Nephron progenitor cell (in vitro differentiated cells): ENCODE results near the gene RSL1D1.
"Not testable (repeated sequence)": the region's sequence is repeated elsewhere in the genome, so short reads cannot be mapped to it uniquely, and the experiment has no call there.

Experiments used
- DNase-seq: peaks from one replicate; pipeline ENCODE4 v3.0.0; 2021
- H3K27ac Mint-ChIP-seq: 2 replicates; pipeline ENCODE4 v1.8.0; 2021; ENCODE audit warnings: mild to moderate bottlenecking, moderate library complexity, mixed read lengths
- H3K27me3 Mint-ChIP-seq: 2 replicates; pipeline ENCODE4 v1.8.0; 2021; ENCODE audit warnings: mild to moderate bottlenecking, low read depth, mixed read lengths; ENCODE audit not compliant: poor library complexity
- H3K36me3 Mint-ChIP-seq: 2 replicates; pipeline ENCODE4 v1.8.0; 2021; ENCODE audit warnings: low read depth, mixed read lengths
- H3K4me1 Mint-ChIP-seq: 2 replicates; pipeline ENCODE4 v1.8.0; 2021; ENCODE audit warnings: mixed read lengths
- H3K4me3 Mint-ChIP-seq: 2 replicates; pipeline ENCODE4 v1.8.0; 2021; ENCODE audit warnings: mild to moderate bottlenecking, moderate library complexity, mixed read lengths
- H3K9me3 Mint-ChIP-seq: 2 replicates; pipeline ENCODE4 v1.8.0; 2021; ENCODE audit warnings: mild to moderate bottlenecking, moderate library complexity, mixed read lengths
- TF ChIP-seq, protein P1 (sequence below): fragments of 200-600 bp; sonication (generic); IDR thresholded peaks from 2 replicates; pipeline ENCODE4 v1.5.0; 2021; ENCODE audit warnings: antibody characterized with exemption

The RSL1D1 gene

GRCh38 chr16:11816123-11816522 is 35.2 kb downstream of the RSL1D1 start:
- Mint-ChIP-seq H3K4me3 (no peak overlapping the region), H3K27me3 (peaks cover 6% of the 10 kb centered on the region), H3K9me3 (no peaks in the 10 kb centered on the region), H3K4me1 (peaks cover 10% of the 10 kb centered on the region), H3K27ac (peak overlapping the region; percentile 77), H3K36me3 (no peaks in the 10 kb centered on the region)
- TF ChIP-seq, protein P1, sequence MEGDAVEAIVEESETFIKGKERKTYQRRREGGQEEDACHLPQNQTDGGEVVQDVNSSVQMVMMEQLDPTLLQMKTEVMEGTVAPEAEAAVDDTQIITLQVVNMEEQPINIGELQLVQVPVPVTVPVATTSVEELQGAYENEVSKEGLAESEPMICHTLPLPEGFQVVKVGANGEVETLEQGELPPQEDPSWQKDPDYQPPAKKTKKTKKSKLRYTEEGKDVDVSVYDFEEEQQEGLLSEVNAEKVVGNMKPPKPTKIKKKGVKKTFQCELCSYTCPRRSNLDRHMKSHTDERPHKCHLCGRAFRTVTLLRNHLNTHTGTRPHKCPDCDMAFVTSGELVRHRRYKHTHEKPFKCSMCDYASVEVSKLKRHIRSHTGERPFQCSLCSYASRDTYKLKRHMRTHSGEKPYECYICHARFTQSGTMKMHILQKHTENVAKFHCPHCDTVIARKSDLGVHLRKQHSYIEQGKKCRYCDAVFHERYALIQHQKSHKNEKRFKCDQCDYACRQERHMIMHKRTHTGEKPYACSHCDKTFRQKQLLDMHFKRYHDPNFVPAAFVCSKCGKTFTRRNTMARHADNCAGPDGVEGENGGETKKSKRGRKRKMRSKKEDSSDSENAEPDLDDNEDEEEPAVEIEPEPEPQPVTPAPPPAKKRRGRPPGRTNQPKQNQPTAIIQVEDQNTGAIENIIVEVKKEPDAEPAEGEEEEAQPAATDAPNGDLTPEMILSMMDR, result no peak
- no peak for DNase-seq

DNA sequence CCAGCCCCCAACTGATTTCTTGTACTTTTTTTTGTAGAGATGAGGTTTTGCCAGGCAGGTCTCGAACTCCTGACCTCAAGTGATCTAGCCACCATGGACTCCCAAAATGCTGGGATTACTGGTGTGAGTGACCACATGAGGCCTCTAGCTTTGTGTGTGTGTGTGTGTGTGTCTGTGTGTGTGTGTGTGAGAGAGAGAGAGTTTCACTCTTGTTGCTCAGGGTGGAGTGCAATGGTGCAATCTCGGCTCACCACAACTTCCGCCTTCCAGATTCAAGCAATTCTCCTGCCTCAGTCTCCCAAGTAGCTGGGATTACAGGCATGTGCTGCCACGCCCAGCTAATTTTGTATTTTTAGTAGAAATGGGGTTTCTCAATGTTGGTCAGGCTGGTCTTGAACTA is 36.5 kb downstream of the RSL1D1 start:
- H3K36me3 Mint-ChIP-seq, H3K27ac Mint-ChIP-seq, DNase-seq, H3K27me3 Mint-ChIP-seq, H3K9me3 Mint-ChIP-seq, H3K4me3 Mint-ChIP-seq: not testable (repeated sequence)
- H3K4me1 Mint-ChIP-seq, result peaks cover 10% of the 10 kb centered on the region

DNA sequence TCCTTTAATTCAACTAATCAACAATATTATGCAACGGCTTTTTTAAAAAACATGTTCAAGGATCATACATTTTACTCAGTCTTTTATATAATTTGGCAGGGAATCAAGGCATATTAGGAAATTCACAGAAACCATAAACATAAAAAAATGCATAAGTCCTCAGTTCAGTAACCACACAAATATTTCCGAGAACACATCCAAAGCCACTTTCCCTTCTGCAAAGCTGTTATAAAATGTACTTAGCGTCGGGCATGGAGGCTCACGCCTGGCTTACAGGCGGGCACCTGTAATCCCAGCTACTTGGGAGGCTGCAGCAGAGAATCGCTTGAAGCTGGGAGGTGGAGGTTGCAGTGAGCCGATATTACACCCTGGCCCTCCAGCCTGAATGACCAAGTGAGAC is 44.6 kb downstream of the RSL1D1 start:
- no peak for DNase-seq
- TF ChIP-seq, protein P1, result no peak
- no peak overlapping the region for H3K27ac Mint-ChIP-seq
- no peaks in the 10 kb centered on the region for H3K36me3 Mint-ChIP-seq
- H3K4me1 Mint-ChIP-seq, result peaks cover under 1% of the 10 kb centered on the region
- peaks cover 9% of the 10 kb centered on the region for H3K9me3 Mint-ChIP-seq
- no peaks in the 10 kb centered on the region for H3K27me3 Mint-ChIP-seq
- no peak overlapping the region for H3K4me3 Mint-ChIP-seq

DNA sequence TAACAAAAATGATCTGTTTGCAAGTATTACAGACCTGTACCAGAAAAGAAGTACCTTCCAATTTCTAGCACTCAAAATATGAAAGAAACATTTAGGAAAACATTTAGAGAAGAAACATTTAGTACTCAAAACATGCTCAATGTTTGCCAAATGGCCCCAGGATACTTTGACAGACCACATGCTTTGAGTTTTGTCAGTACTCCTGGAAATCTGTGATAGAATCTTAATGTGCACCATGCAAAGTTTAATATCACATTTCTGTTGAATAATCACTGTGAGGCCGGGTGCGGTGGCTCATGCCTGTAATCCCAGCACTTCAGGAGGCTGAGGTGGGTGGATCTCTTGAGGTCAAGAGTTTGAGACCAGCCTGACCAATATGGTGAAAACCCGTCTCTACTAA is 45.8 kb downstream of the RSL1D1 start:
- TF ChIP-seq, protein P1, result no peak
- Mint-ChIP-seq H3K36me3 (no peaks in the 10 kb centered on the region), H3K9me3 (peaks cover 9% of the 10 kb centered on the region), H3K27ac (no peak overlapping the region), H3K4me3 (no peak overlapping the region), H3K4me1 (peaks cover 6% of the 10 kb centered on the region), H3K27me3 (no peaks in the 10 kb centered on the region)
- no peak for DNase-seq

DNA sequence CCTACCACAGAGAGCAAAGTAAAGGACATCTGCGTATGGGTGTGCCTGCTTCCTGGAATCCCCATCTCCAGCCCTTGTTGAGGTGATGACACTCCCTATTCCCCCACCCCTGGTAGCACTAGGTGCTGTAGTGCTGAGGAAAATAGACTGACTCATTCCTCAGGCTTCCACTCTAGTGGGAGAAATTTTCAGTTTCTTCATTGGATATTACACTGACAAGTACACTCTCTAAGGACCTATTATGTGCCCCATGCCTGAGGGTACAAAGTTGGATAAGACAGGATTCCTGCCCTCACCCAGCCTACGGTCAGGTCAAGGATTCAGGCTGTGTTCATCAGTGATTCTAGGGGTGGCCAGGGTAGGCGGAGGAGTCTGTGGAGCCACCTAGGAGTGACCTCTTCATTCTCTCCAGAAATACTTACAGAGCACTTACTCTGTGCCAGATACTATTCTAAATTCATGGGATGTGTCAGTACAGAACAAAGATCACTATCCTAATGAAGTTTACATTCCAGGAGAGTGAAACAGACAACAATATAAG is 49.8 kb downstream of the RSL1D1 start:
- no peaks in the 10 kb centered on the region for H3K27me3 Mint-ChIP-seq
- no peak for DNase-seq
- no peak overlapping the region for H3K4me3 Mint-ChIP-seq
- no peaks in the 10 kb centered on the region for H3K9me3 Mint-ChIP-seq
- no peak overlapping the region for H3K27ac Mint-ChIP-seq
- TF ChIP-seq, protein P1, result no peak
- H3K4me1 Mint-ChIP-seq, result peaks cover 36% of the 10 kb centered on the region
- no peaks in the 10 kb centered on the region for H3K36me3 Mint-ChIP-seq

DNA sequence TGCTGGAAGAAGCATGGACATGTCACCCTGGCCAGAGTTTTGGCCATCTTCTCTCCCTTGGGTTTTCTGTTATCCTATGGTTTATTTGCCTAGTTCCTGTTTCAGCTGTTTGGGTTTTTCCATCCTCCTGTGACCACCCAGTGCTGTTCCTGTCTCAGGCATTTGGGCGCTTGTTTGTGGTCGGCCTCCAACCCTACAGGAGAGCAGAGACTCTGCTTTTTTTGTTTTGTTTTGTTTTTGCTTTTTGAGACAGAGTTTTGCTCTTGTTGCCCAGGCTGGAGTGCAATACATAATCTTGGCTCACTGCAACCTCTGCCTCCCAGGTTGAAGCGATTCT is 51.0 kb downstream of the RSL1D1 start:
- Mint-ChIP-seq H3K9me3 (no peaks in the 10 kb centered on the region), H3K36me3 (no peaks in the 10 kb centered on the region), H3K27me3 (no peaks in the 10 kb centered on the region), H3K4me3 (peak overlapping the region; percentile 50), H3K27ac (peak overlapping the region; percentile 42), H3K4me1 (peaks cover 46% of the 10 kb centered on the region)
- TF ChIP-seq, protein P1, result no peak
- DNase-seq, result no peak
